IMR-90 (cell line): ENCODE measurements around the gene MOV10L1. TPM values are rescaled to one million over a fixed set of nuclear protein-coding genes. Genes with fewer than 3 reads are reported as not detected.

Experiments
- ATAC-seq: fragments of 200-7000 bp; cut with Tn5 transposase; 2 replicates; pipeline ENCODE4 v1.9.1; 2020; ENCODE audit warnings: low read depth, mild to moderate bottlenecking, moderate library complexity
- BruUV-seq: library from RNA; stranded (reverse); fragments of 400-500 nt; replicated peaks from 2 replicates; lab custom pipeline; 2021; lab: Mats Ljungman, UMichigan
- CTCF ChIA-PET: fragments of 300-600 bp; formaldehyde crosslinking; extraction: SDS; loops from one replicate; lab custom pipeline; 2021; ENCODE audit warnings: antibody characterized with exemption; lab: Yijun Ruan, JAX
- POLR2A ChIA-PET: fragments of 300-600 bp; sonication (Branson Sonifier 250); formaldehyde crosslinking; loops from one replicate; lab custom pipeline; 2022; ENCODE audit warnings: antibody characterized with exemption; ENCODE audit not compliant: unreplicated experiment; lab: Charles Lee
- DNase-seq: peaks from one replicate; pipeline ENCODE4 v3.0.0; 2013
- H2AFZ ChIP-seq: replicated peaks from 2 replicates; pipeline ENCODE3; 2013; ENCODE audit warnings: low read length, mild to moderate bottlenecking; ENCODE audit not compliant: poor library complexity
- H2AK5ac ChIP-seq: 2 replicates; pipeline ENCODE4 v1.6.1; 2013; ENCODE audit warnings: low read depth, low read length, inconsistent platforms
- H2AK9ac ChIP-seq: replicated peaks from 2 replicates; pipeline ENCODE3; 2013; ENCODE audit warnings: mild to moderate bottlenecking, low read depth, low read length, moderate library complexity; ENCODE audit not compliant: poor library complexity
- H2BK120ac ChIP-seq: 2 replicates; pipeline ENCODE4 v1.6.1; 2013; ENCODE audit warnings: low read depth, low read length, inconsistent platforms
- H2BK15ac ChIP-seq: 3 replicates; pipeline ENCODE4 v1.6.1; 2013; ENCODE audit warnings: low read depth, low read length, inconsistent platforms
- H2BK20ac ChIP-seq: 2 replicates; pipeline ENCODE4 v1.6.1; 2013; ENCODE audit warnings: low read depth, mild to moderate bottlenecking, inconsistent platforms, low read length, moderate library complexity
- H2BK5ac ChIP-seq: 2 replicates; pipeline ENCODE4 v1.6.1; 2013; ENCODE audit warnings: mild to moderate bottlenecking, low read depth, low read length, inconsistent platforms; ENCODE audit not compliant: poor library complexity, severe bottlenecking
- H3K14ac ChIP-seq: replicated peaks from 2 replicates; pipeline ENCODE4 v1.6.1; 2013; ENCODE audit warnings: low read depth, low read length, inconsistent platforms
- H3K18ac ChIP-seq: 2 replicates; pipeline ENCODE4 v1.6.1; 2013; ENCODE audit warnings: low read depth, low read length, control low read depth
- H3K23ac ChIP-seq: 2 replicates; pipeline ENCODE4 v1.6.1; 2013; ENCODE audit warnings: low read depth, low read length, inconsistent platforms
- H3K27ac ChIP-seq: 2 replicates; pipeline ENCODE4 v1.5.1; 2013; ENCODE audit warnings: mild to moderate bottlenecking, control low read depth, low read length; ENCODE audit not compliant: insufficient read depth
- H3K27me3 ChIP-seq: 2 replicates; pipeline ENCODE4 v1.6.1; 2013; ENCODE audit warnings: low read length; ENCODE audit not compliant: control insufficient read depth, insufficient read depth
- H3K36me3 ChIP-seq: 2 replicates; pipeline ENCODE4 v1.6.1; 2013; ENCODE audit warnings: low read length, mixed read lengths; ENCODE audit not compliant: control insufficient read depth, insufficient read depth
- H3K4ac ChIP-seq: 2 replicates; pipeline ENCODE4 v1.6.1; 2013; ENCODE audit warnings: low read depth, low read length, inconsistent platforms
- H3K4me1 ChIP-seq: 2 replicates; pipeline ENCODE4 v1.6.1; 2013; ENCODE audit warnings: low read length, mixed read lengths; ENCODE audit not compliant: control insufficient read depth, insufficient read depth
- H3K4me2 ChIP-seq: 2 replicates; pipeline ENCODE4 v1.6.1; 2013; ENCODE audit warnings: low read depth, mild to moderate bottlenecking, control low read depth, low read length, moderate library complexity
- H3K4me3 ChIP-seq: 2 replicates; pipeline ENCODE4 v1.5.1; 2013; ENCODE audit warnings: low read depth, mild to moderate bottlenecking, control low read depth, low read length, moderate library complexity; ENCODE audit not compliant: insufficient read depth
- H3K56ac ChIP-seq: 2 replicates; pipeline ENCODE4 v1.6.1; 2013; ENCODE audit warnings: low read length, inconsistent platforms; ENCODE audit not compliant: insufficient read depth; ENCODE audit errors: extremely low read depth
- H3K79me1 ChIP-seq, 2 experiments: 2 replicates each; pipeline ENCODE4 v1.6.1; 2013; ENCODE audit warnings: low read length in 2 of 2, inconsistent platforms in 1 of 2, low read depth in 1 of 2
- H3K9ac ChIP-seq: 2 replicates; pipeline ENCODE4 v1.6.1; 2013; ENCODE audit warnings: low read depth, low read length, control low read depth
- H3K9me1 ChIP-seq: 2 replicates; pipeline ENCODE4 v1.6.1; 2013; ENCODE audit warnings: low read length, inconsistent platforms; ENCODE audit not compliant: insufficient read depth
- H3K9me3 ChIP-seq: 2 replicates; pipeline ENCODE4 v1.6.1; 2013; ENCODE audit warnings: low read length; ENCODE audit not compliant: control insufficient read depth, insufficient read depth
- H4K20me1 ChIP-seq: 2 replicates; pipeline ENCODE4 v1.6.1; 2013; ENCODE audit warnings: low read length, inconsistent platforms; ENCODE audit not compliant: insufficient read depth
- H4K5ac ChIP-seq: 2 replicates; pipeline ENCODE4 v1.6.1; 2013; ENCODE audit warnings: mild to moderate bottlenecking, low read depth, low read length, control low read depth
- H4K8ac ChIP-seq, 2 experiments: 2 replicates each; pipeline ENCODE4 v1.6.1; 2013; ENCODE audit warnings: low read depth in 2 of 2, low read length in 2 of 2, control low read depth in 1 of 2, inconsistent platforms in 1 of 2
- H4K91ac ChIP-seq: 2 replicates; pipeline ENCODE4 v1.6.1; 2013; ENCODE audit warnings: low read depth, low read length, inconsistent platforms; ENCODE audit not compliant: insufficient read depth
- BHLHE40 ChIP-seq: fragments of 150-350 bp; IDR thresholded peaks from 2 replicates; pipeline ENCODE4 v1.6.1; 2016; ENCODE audit warnings: mild to moderate bottlenecking, low read depth, low read length
- CEBPB ChIP-seq: IDR thresholded peaks from 2 replicates; pipeline ENCODE4 v1.6.1; 2012; ENCODE audit warnings: low read depth, low read length, improper control_type of control experiment
- CHD1 ChIP-seq: IDR thresholded peaks from 2 replicates; pipeline ENCODE4 v1.6.1; 2012; ENCODE audit warnings: low read depth, low read length, improper control_type of control experiment
- CTCF ChIP-seq: conservative IDR thresholded peaks from 2 replicates; pipeline ENCODE4 v1.5.1; 2012; ENCODE audit warnings: mild to moderate bottlenecking, low read depth, low read length, improper control_type of control experiment
- ELK1 ChIP-seq: fragments of 150-350 bp; IDR thresholded peaks from 2 replicates; pipeline ENCODE4 v1.6.1; 2016; ENCODE audit warnings: low read depth, mild to moderate bottlenecking, low read length, moderate library complexity, borderline replicate concordance
- FOS ChIP-seq: fragments of 150-350 bp; IDR thresholded peaks from 2 replicates; pipeline ENCODE4 v1.6.1; 2016; ENCODE audit warnings: low read depth, low read length
- MAFK ChIP-seq: IDR thresholded peaks from 2 replicates; pipeline ENCODE4 v1.6.1; 2012; ENCODE audit warnings: low read depth, low read length, improper control_type of control experiment
- MAZ ChIP-seq: IDR thresholded peaks from 2 replicates; pipeline ENCODE4 v1.6.1; 2012; ENCODE audit warnings: low read depth, mild to moderate bottlenecking, low read length, improper control_type of control experiment, moderate library complexity, borderline replicate concordance
- MXI1 ChIP-seq: IDR thresholded peaks from 2 replicates; pipeline ENCODE4 v1.6.1; 2012; ENCODE audit warnings: low read depth, mild to moderate bottlenecking, low read length, moderate library complexity, borderline replicate concordance
- NFE2L2 ChIP-seq: fragments of 150-350 bp; IDR thresholded peaks from 2 replicates; pipeline ENCODE4 v1.6.1; 2016; ENCODE audit warnings: low read depth, mild to moderate bottlenecking, low read length
- POLR2A ChIP-seq: IDR thresholded peaks from 2 replicates; pipeline ENCODE4 v1.6.1; 2012; ENCODE audit warnings: mild to moderate bottlenecking, low read depth, low read length
- RAD21 ChIP-seq: IDR thresholded peaks from 2 replicates; pipeline ENCODE4 v1.6.1; 2012; ENCODE audit warnings: low read length, improper control_type of control experiment
- RCOR1 ChIP-seq: IDR thresholded peaks from 2 replicates; pipeline ENCODE4 v1.6.1; 2012; ENCODE audit warnings: mild to moderate bottlenecking, low read length, improper control_type of control experiment; ENCODE audit not compliant: insufficient replicate concordance
- RFX5 ChIP-seq: IDR thresholded peaks from 2 replicates; pipeline ENCODE4 v1.8.0; 2012; ENCODE audit warnings: low read depth, mild to moderate bottlenecking, low read length, moderate library complexity
- SMC3 ChIP-seq: fragments of 150-350 bp; IDR thresholded peaks from 2 replicates; pipeline ENCODE4 v1.6.1; 2016; ENCODE audit warnings: low read depth, mild to moderate bottlenecking, antibody characterized with exemption, low read length, moderate library complexity
- WGBS, 2 experiments: methylation state at CpG; one replicate each; pipeline versions ENCODE4 v1.1.5 to v1.1.7; 2013; ENCODE audit warnings: missing lambda C conversion rate in 2 of 2; ENCODE audit not compliant: insufficient read length in 1 of 2; ENCODE audit errors: extremely low coverage in 2 of 2; 5-methylcytosine and 5-hydroxymethylcytosine counted together
- dilution Hi-C: fragments of 300-500 bp; cut with HindIII; formaldehyde crosslinking; loops from one replicate; pipeline ENCODE4 v1.14.3; 2018; ENCODE audit warnings: low sequenced_read_pairs; ENCODE audit not compliant: unreplicated experiment
- in situ Hi-C: fragments of 300-500 bp; cut with MboI; formaldehyde crosslinking; loops from 3 replicates; pipeline ENCODE4 v1.14.3; 2019; ENCODE audit warnings: low sequenced_read_pairs, inconsistent platforms, mixed read lengths
- intact Hi-C: fragments of 100-400 bp; cut with micrococcal nuclease; formaldehyde crosslinking; loops from 2 replicates; pipeline ENCODE4 v1.10.0; 2022
- polyA plus RNA-seq, 3 experiments: library from polyadenylated mRNA; depleted of rRNA; stranded (reverse); fragments of >200 nt; gene quantifications; 2 replicates each; pipeline ENCODE4 v1.2.3, GENCODE V29; 2012; ENCODE audit warnings: low replicate concordance in 1 of 3
- total RNA-seq: library from RNA; depleted of rRNA; stranded (reverse); fragments of >200 nt; gene quantifications from 2 replicates; pipeline ENCODE4 v1.2.3, GENCODE V29; 2012
- TF ChIP-seq, protein P1 (sequence below): fragments of 150-350 bp; IDR thresholded peaks from 2 replicates; pipeline ENCODE4 v1.6.1; 2017; ENCODE audit warnings: mild to moderate bottlenecking, antibody characterized with exemption, low read length, low read depth

MOV10L1 gene
- total and polyA plus RNA-seq, 2 of the 4 experiments (the other 2 are of a cell fraction) = 0.72 to 1.4 TPM

DNA sequence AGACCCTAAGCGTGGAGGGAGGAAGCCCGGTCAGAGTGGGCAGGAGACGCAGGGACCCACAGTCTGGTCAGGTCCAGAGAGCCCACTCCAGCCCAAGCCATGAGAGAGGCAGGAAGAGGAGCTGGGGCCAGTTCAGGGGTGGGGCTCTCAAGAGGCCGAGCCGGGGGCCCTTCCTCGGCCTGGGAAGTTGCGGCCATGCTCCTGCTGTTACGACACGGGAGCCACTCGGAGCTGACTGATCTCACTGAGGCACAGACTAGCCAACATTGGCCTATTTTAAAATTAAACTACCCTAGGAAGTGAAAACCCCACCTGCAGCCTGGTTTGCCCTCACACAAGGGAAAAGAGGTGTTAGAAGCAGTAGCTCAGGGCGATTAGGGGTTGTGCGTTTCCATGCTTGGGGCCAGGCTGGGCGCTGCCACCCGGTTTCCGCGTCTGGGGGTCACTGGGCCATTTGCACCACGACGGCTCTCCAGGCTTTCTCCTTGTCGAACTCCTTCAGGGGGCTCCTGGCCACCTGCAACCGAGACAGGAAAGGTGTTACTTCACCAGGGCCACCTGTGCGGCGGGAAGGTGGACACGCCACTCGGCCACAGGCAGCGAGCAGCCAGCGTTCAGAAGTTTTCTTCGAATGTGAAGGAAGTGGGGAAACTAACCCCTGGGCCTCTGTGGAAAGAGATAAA lies 28.5 kb upstream of the MOV10L1 start:
- Histone ChIP-seq H2BK120ac (no peak overlapping the region), H3K23ac (no peak overlapping the region), H2BK5ac (no peak overlapping the region), H4K91ac (no peak overlapping the region), H2AK9ac (no peak overlapping the region), H2BK15ac (no peak overlapping the region), H3K27me3 (peaks cover 49% of the 10 kb centered on the region), H2AK5ac (no peak overlapping the region), H3K4me1 (peaks cover 6% of the 10 kb centered on the region; the same call in 1 of the 2 replicates), H3K4me3 (no peak overlapping the region), H3K18ac (no peak overlapping the region), H3K4me2 (no peak overlapping the region), H3K9me1 (no peaks in the 10 kb centered on the region), H2AFZ (no peak overlapping the region), H3K4ac (no peak overlapping the region), H3K14ac (no peak overlapping the region), H4K20me1 (no peaks in the 10 kb centered on the region), H3K27ac (no peak overlapping the region), H3K9ac (no peak overlapping the region), H4K8ac (no peak overlapping the region), H3K79me1 (no peaks in the 10 kb centered on the region), H2BK20ac (no peak overlapping the region), H4K5ac (no peak overlapping the region), H3K56ac (no peak overlapping the region), H3K9me3 (no peaks in the 10 kb centered on the region), H3K36me3 (no peaks in the 10 kb centered on the region)
- no peak for DNase-seq
- no peak for ATAC-seq
- BruUV-seq = no TSS peak
- dilution Hi-C loops (no loop called here), intact Hi-C loops (no loop called here), in situ Hi-C loops (no loop called here)
- WGBS, 2 experiments = 89% methylated on average over 6 of the region's 27 CpGs; no CpG with 5 or more reads in 1 of the 2 experiments
- POLR2A ChIA-PET = no interaction called here
- TF ChIP-seq CHD1 (no peak), RAD21 (no peak), FOS (no peak), BHLHE40 (no peak), CTCF (no peak), RFX5 (no peak), MXI1 (no peak), MAZ (no peak), MAFK (no peak), POLR2A (no peak), SMC3 (no peak), ELK1 (no peak), CEBPB (no peak), RCOR1 (no peak), NFE2L2 (no peak)
- TF ChIP-seq, protein P1, sequence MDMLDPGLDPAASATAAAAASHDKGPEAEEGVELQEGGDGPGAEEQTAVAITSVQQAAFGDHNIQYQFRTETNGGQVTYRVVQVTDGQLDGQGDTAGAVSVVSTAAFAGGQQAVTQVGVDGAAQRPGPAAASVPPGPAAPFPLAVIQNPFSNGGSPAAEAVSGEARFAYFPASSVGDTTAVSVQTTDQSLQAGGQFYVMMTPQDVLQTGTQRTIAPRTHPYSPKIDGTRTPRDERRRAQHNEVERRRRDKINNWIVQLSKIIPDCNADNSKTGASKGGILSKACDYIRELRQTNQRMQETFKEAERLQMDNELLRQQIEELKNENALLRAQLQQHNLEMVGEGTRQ = no peak
- CTCF ChIA-PET = no interaction called here
